ENCODE results near the gene CASP7.
A peak's percentile ranks its signal among the peaks of the same experiment; 100 is the strongest.

CASP7 gene

GRCh38 chr10:113679463-113680189 lies at the start of gene CASP7:
CASP7 (plus strand) TSS chr10:113679912; CDS start chr10:113697494, 17,582 bp downstream.
- ATAC-seq (replicated peaks; ENCODE audit: extremely low read depth, poor library complexity, severe bottlenecking) (peak; percentile 92), DNase-seq (ENCODE audit: low spot score in 2 of 2) (peak; percentile 59 to 69)
- Mint-ChIP-seq H3K27ac (ENCODE audit: low read depth) (peak within 1 kb of the TSS; percentile 85), H3K36me3 (ENCODE audit: insufficient read depth) (peaks cover 8% of the 10 kb centered on the region), H3K27me3 (no peaks in the 10 kb centered on the region), H3K4me3 (peak within 1 kb of the TSS; percentile 81), H3K9me3 (peaks cover under 1% of the 10 kb centered on the region), H3K4me1 (peaks cover 54% of the 10 kb centered on the region)

DNA sequence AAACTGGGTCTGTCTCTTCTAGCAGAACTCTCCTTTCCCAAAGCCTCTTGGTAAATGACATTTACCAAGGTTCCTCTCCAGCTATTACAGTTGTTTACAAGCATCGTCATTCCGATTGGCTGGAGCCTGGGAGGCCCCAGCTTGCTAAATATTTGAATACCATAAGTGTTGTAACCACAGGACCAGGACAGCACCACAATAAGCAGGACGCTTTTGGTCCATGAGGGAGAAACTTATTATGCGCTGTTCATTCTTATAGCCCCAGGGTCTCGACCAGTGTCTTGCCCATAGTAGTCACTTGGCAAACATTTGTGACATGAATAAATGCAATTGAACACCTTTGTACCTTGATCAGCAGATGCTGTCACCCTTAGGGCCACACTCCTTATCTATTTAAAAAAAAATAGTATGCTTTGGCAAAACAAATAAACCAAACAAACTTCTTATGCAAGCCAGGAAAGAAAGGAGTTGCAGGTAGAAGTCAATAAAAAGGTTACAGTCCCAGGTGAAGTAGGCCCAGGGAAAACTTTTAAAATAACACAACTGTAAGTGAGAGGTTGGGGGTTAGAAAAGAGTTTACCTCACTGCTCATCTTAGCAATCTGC lies 48.7 kb upstream of the CASP7 start:
- H3K4me3 Mint-ChIP-seq, result no peak overlapping the region
- no peak for ATAC-seq (replicated peaks; ENCODE audit: extremely low read depth, poor library complexity, severe bottlenecking)
- H3K27ac Mint-ChIP-seq (ENCODE audit: low read depth), result no peak overlapping the region
- no peaks in the 10 kb centered on the region for H3K9me3 Mint-ChIP-seq
- no peaks in the 10 kb centered on the region for H3K36me3 Mint-ChIP-seq (ENCODE audit: insufficient read depth)
- H3K27me3 Mint-ChIP-seq, result peaks cover 12% of the 10 kb centered on the region
- DNase-seq (ENCODE audit: low spot score in 2 of 2), result no peak
- no peaks in the 10 kb centered on the region for H3K4me1 Mint-ChIP-seq

- ATAC-seq (replicated peaks; ENCODE audit: extremely low read depth, poor library complexity, severe bottlenecking) (no peak), DNase-seq (ENCODE audit: low spot score in 2 of 2) (no peak)
- Mint-ChIP-seq H3K27me3 (peaks cover 20% of the 10 kb centered on the region), H3K27ac (ENCODE audit: low read depth) (no peak overlapping the region), H3K4me3 (no peak overlapping the region), H3K4me1 (no peaks in the 10 kb centered on the region), H3K9me3 (no peaks in the 10 kb centered on the region), H3K36me3 (ENCODE audit: insufficient read depth) (no peaks in the 10 kb centered on the region)
These were observed 47.9 kb upstream of the CASP7 start for GRCh38 chr10:113631684-113632367.

DNA sequence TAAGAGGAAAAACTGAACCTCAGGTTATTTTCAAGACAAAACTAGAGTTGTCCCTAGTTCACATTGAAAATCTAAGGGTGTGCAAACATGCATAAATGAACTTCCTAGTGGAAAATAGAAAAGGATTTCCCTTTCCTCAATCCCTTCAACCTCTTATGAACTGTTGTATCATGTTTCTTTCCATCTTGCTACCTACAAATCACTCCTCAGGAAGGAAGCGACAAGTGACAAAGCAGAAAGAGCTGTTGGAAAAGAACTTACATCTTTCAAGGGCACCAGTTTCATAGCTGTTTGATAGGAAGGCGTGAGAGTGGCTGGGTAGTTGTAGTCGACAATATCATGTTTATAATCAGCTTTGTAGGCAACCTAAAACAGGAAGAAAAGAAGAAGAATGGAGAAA lies 39.7 kb upstream of the CASP7 start:
- no peaks in the 10 kb centered on the region for H3K36me3 Mint-ChIP-seq (ENCODE audit: insufficient read depth)
- DNase-seq (ENCODE audit: low spot score in 2 of 2) (no peak), ATAC-seq (replicated peaks; ENCODE audit: extremely low read depth, poor library complexity, severe bottlenecking) (no peak)
- peaks cover 94% of the 10 kb centered on the region for H3K27me3 Mint-ChIP-seq
- no peaks in the 10 kb centered on the region for H3K9me3 Mint-ChIP-seq
- no peak overlapping the region for H3K4me3 Mint-ChIP-seq
- H3K4me1 Mint-ChIP-seq, result no peaks in the 10 kb centered on the region
- H3K27ac Mint-ChIP-seq (ENCODE audit: low read depth), result no peak overlapping the region

DNA sequence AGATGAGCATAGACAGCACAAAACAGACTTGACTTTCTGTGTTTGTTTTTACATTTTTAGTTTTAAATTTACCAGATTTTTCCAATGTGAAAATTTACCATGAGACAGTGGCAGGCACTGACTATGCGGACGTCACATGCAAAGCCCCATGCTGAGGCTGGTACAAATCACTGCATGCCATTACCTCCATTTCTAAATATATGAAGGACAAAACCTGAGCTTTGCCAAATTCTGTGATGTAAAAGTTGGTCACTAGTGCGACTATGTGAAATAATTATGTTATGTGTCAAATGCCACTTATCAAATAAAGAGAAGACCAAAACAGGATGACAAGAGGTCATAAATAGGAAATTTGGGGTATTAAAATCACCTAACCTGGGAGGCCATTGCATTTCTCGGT lies 38.0 kb upstream of the CASP7 start:
- H3K9me3 Mint-ChIP-seq, result no peaks in the 10 kb centered on the region
- no peak overlapping the region for H3K4me3 Mint-ChIP-seq
- no peaks in the 10 kb centered on the region for H3K4me1 Mint-ChIP-seq
- no peak overlapping the region for H3K27ac Mint-ChIP-seq (ENCODE audit: low read depth)
- H3K27me3 Mint-ChIP-seq, result peaks cover 89% of the 10 kb centered on the region
- no peak for ATAC-seq (replicated peaks; ENCODE audit: extremely low read depth, poor library complexity, severe bottlenecking)
- no peak for DNase-seq (ENCODE audit: low spot score in 2 of 2)
- no peaks in the 10 kb centered on the region for H3K36me3 Mint-ChIP-seq (ENCODE audit: insufficient read depth)

DNA sequence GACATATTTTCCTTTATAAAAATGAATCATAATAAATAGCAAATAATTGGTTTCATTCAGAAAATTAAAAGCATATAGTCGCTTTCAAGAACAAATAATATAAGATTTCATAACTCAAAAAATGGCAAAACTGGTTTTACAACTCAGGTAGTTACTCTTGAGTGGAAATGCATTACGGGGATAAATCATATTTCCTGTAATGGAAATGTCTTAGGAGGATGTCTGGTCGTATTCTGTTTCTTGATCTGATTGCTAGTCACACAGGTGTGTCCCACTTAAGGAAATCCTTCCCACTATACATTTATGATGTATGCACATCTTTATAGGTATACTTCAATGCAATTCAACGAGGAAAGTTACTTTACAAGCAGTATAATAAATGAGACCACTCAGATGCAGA lies 36.5 kb upstream of the CASP7 start:
- no peaks in the 10 kb centered on the region for H3K4me1 Mint-ChIP-seq
- H3K9me3 Mint-ChIP-seq, result no peaks in the 10 kb centered on the region
- DNase-seq (ENCODE audit: low spot score in 2 of 2) (no peak), ATAC-seq (replicated peaks; ENCODE audit: extremely low read depth, poor library complexity, severe bottlenecking) (no peak)
- no peak overlapping the region for H3K27ac Mint-ChIP-seq (ENCODE audit: low read depth)
- H3K36me3 Mint-ChIP-seq (ENCODE audit: insufficient read depth), result no peaks in the 10 kb centered on the region
- no peak overlapping the region for H3K4me3 Mint-ChIP-seq
- H3K27me3 Mint-ChIP-seq, result peaks cover 92% of the 10 kb centered on the region

GRCh38 chr10:113644185-113645120 lies 35.3 kb upstream of the CASP7 start:
- Mint-ChIP-seq H3K27me3 (peaks cover 89% of the 10 kb centered on the region), H3K27ac (ENCODE audit: low read depth) (no peak overlapping the region), H3K4me1 (no peaks in the 10 kb centered on the region), H3K4me3 (no peak overlapping the region), H3K9me3 (no peaks in the 10 kb centered on the region), H3K36me3 (ENCODE audit: insufficient read depth) (no peaks in the 10 kb centered on the region)
- ATAC-seq (replicated peaks; ENCODE audit: extremely low read depth, poor library complexity, severe bottlenecking) (no peak), DNase-seq (ENCODE audit: low spot score in 2 of 2) (no peak)

DNA sequence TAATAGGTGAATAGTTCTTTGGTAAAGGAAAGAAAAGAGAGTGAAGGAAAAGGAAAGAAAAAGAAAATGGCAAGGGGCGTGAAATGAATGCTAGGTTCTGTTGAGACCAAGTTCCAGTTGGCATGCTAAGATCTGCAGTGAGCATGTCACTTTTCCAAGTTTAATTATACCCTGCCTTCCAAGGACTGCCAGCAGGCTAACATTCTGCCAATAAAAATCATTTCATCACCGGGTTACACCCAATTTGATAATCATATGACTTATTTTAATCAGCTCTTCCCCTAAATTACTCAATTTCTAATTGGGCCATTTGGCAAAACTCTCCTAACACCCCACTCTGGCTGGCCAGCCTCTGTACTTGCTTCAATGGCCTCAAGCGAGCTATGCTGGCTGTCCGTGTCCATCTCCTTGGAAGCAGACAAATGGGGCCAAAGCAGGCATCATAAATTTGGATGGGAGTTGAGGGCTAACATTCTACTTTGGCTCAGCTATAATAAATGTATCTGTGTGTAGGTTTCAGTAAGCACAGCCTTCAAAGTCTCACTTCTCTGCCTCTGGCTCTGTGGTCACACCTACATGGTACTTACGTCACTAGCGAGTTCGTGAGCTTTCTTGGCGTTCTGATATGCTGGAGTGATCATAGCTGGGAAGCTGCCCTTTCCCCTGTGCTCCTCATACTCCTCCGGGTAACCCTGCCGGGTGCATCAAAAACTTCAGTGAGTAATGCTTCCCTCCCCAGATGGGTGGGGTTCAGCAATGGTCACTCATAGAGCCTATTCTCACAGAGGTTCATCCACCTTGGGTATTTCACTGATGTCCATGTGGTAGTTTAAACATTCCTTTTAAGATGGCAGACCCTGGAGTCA lies 33.1 kb upstream of the CASP7 start:
- ATAC-seq (replicated peaks; ENCODE audit: extremely low read depth, poor library complexity, severe bottlenecking) (no peak), DNase-seq (ENCODE audit: low spot score in 2 of 2) (no peak)
- peaks cover 72% of the 10 kb centered on the region for H3K27me3 Mint-ChIP-seq
- no peak overlapping the region for H3K4me3 Mint-ChIP-seq
- no peak overlapping the region for H3K27ac Mint-ChIP-seq (ENCODE audit: low read depth)
- no peaks in the 10 kb centered on the region for H3K9me3 Mint-ChIP-seq
- no peaks in the 10 kb centered on the region for H3K4me1 Mint-ChIP-seq
- no peaks in the 10 kb centered on the region for H3K36me3 Mint-ChIP-seq (ENCODE audit: insufficient read depth)

DNA sequence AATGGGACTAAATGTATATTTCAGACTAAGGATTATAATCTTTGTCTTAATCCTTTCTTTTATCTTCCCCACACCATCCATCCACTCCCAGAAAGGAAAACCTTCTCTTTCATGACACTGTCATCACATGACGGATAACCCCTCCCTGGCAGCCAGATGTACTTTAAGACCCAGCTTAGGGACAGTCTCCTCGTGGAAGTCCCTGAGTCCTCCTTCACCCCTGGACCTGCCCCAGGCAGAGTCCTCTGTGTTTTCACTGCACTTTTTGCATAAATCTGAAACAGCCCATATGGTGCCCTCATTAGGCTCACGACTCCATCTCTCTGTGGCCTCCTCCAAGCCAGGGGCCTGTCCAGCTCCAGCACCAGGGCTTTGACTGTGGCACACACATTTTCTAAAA lies 31.9 kb upstream of the CASP7 start:
- no peak overlapping the region for H3K27ac Mint-ChIP-seq (ENCODE audit: low read depth)
- H3K9me3 Mint-ChIP-seq, result no peaks in the 10 kb centered on the region
- no peaks in the 10 kb centered on the region for H3K4me1 Mint-ChIP-seq
- H3K4me3 Mint-ChIP-seq, result no peak overlapping the region
- no peak for ATAC-seq (replicated peaks; ENCODE audit: extremely low read depth, poor library complexity, severe bottlenecking)
- no peak for DNase-seq (ENCODE audit: low spot score in 2 of 2)
- no peaks in the 10 kb centered on the region for H3K36me3 Mint-ChIP-seq (ENCODE audit: insufficient read depth)
- H3K27me3 Mint-ChIP-seq, result peaks cover 67% of the 10 kb centered on the region

- DNase-seq (ENCODE audit: low spot score in 2 of 2), result no peak
- Mint-ChIP-seq H3K27ac (ENCODE audit: low read depth) (no peak overlapping the region), H3K36me3 (ENCODE audit: insufficient read depth) (no peaks in the 10 kb centered on the region), H3K27me3 (peaks cover 63% of the 10 kb centered on the region), H3K9me3 (no peaks in the 10 kb centered on the region), H3K4me1 (no peaks in the 10 kb centered on the region), H3K4me3 (no peak overlapping the region)
- ATAC-seq (replicated peaks; ENCODE audit: extremely low read depth, poor library complexity, severe bottlenecking), result no peak
These were observed 31.2 kb upstream of the CASP7 start for GRCh38 chr10:113648478-113648877.

GRCh38 chr10:113650172-113650571 lies 29.5 kb upstream of the CASP7 start:
- H3K9me3 Mint-ChIP-seq, result no peaks in the 10 kb centered on the region
- no peaks in the 10 kb centered on the region for H3K4me1 Mint-ChIP-seq
- peaks cover 65% of the 10 kb centered on the region for H3K27me3 Mint-ChIP-seq
- ATAC-seq (replicated peaks; ENCODE audit: extremely low read depth, poor library complexity, severe bottlenecking) (no peak), DNase-seq (ENCODE audit: low spot score in 2 of 2) (no peak)
- no peaks in the 10 kb centered on the region for H3K36me3 Mint-ChIP-seq (ENCODE audit: insufficient read depth)
- H3K27ac Mint-ChIP-seq (ENCODE audit: low read depth), result no peak overlapping the region
- H3K4me3 Mint-ChIP-seq, result no peak overlapping the region

All from central memory CD8-positive, alpha-beta T cell (primary cell).